Measurements from ENCODE around the gene MAGI3. TPM values are rescaled to one million over a fixed set of nuclear protein-coding genes. Genes with fewer than 3 reads are reported as not detected.

The MAGI3 gene
- total and polyA plus RNA-seq, 2 of the 13 experiments (the other 11 are each of a cell fraction or from before 2014, with no cell fraction given) = 4.0 to 11.8 TPM

- no peak for TF ChIP-seq ZNF512B (CRISPR knock-in tag; IDR thresholded peaks at IDR 0.05; ENCODE audit: borderline replicate concordance)
- no peak for TF ChIP-seq MBNL3 (CRISPR knock-in tag; conservative IDR thresholded peaks at IDR 0.05)
- TF ChIP-seq PCBP2 (optimal IDR thresholded peaks at IDR 0.05; ENCODE audit: low read depth, low read length, poor library complexity, severe bottlenecking) = no peak
- no peak for TF ChIP-seq TSC22D2 (CRISPR knock-in tag; IDR thresholded peaks at IDR 0.05; ENCODE audit: borderline replicate concordance)
- TF ChIP-seq NFE2L2 (IDR thresholded peaks at IDR 0.05; ENCODE audit: low read length) = 0 out of 2 replicates have a peak, but pooled peaks have one; percentile 29
- no peak for TF ChIP-seq AHR (CRISPR knock-in tag; IDR thresholded peaks at IDR 0.05)
- TF ChIP-seq SRSF1 (optimal IDR thresholded peaks at IDR 0.05; ENCODE audit: low read depth, low read length) = no peak
- TF ChIP-seq ETS1 (CRISPR knock-in tag; IDR thresholded peaks at IDR 0.05) = no peak
- no peak for TF ChIP-seq MTERF4 (CRISPR knock-in tag; IDR thresholded peaks at IDR 0.05)
These were observed 291.5 kb downstream of the MAGI3 start (continued) for GRCh38 chr1:113681596-113682337.
